Measurements from ENCODE around the gene HTR3E. TPM values are rescaled to one million over a fixed set of nuclear protein-coding genes. Genes with fewer than 3 reads are reported as not detected.
A peak's percentile ranks its signal among the peaks of the same experiment; 100 is the strongest.

The HTR3E gene
- polyA plus RNA-seq, 3 donors = not detected

- DNase-seq = no peak
- Mint-ChIP-seq H3K27ac (no peak overlapping the region), H3K4me1 (peaks cover 4% of the 10 kb centered on the region), H3K4me3 (no peak overlapping the region), H3K9me3 (peaks cover 0 to 5% (median 0%) of the 10 kb centered on the region in 7 donors), H3K36me3 (no peaks in the 10 kb centered on the region), H3K27me3 (ENCODE audit: low read depth in 3 of 3) (peaks cover 2 to 8% (median 5%) of the 10 kb centered on the region in 3 donors)
- Histone ChIP-seq H3K9ac (ENCODE audit: insufficient read depth, low read length, poor library complexity, severe bottlenecking) (no peak overlapping the region), H3K79me2 (ENCODE audit: insufficient read depth, low read length) (no peaks in the 10 kb centered on the region), H4K20me1 (ENCODE audit: insufficient read depth, low read length) (no peaks in the 10 kb centered on the region), H3K27me3 (ENCODE audit: control insufficient read depth in 2 of 2, insufficient read depth in 2 of 2, low read length in 2 of 2) (no peaks in the 10 kb centered on the region), H3K4me1 (ENCODE audit: control insufficient read depth in 1 of 2, insufficient read depth in 2 of 2, low read length in 2 of 2) (no peaks in the 10 kb centered on the region), H3K4me2 (replicated peaks; ENCODE audit: extremely low read depth, low read length, poor library complexity, severe bottlenecking) (no peak overlapping the region), H3K4me3 (replicated peaks in 1 of 3; ENCODE audit: low read depth in 2 of 3, low read length in 3 of 3) (no peak overlapping the region), H3K9me3 (replicated peaks in 1 of 2; ENCODE audit: control insufficient read depth in 1 of 2, insufficient read depth in 1 of 2, low read length in 2 of 2) (no peaks in the 10 kb centered on the region), H3K36me3 (replicated peaks in 1 of 2; ENCODE audit: control insufficient read depth in 1 of 2, insufficient read depth in 2 of 2, low read length in 2 of 2) (no peaks in the 10 kb centered on the region), H3K27ac (ENCODE audit: low read depth in 1 of 2, low read length in 2 of 2) (no peak overlapping the region), H2AFZ (ENCODE audit: insufficient read depth, low read depth, low read length, poor library complexity, severe bottlenecking) (no peak overlapping the region)
- intact Hi-C loops (cut with micrococcal nuclease) = no loop called here
- no peak for TF ChIP-seq CTCF (IDR thresholded peaks at IDR 0.05)
- no CpG with 5 or more reads among the region's 3 CpGs for WGBS (ENCODE audit: insufficient coverage)
These were observed 29.1 kb downstream of the HTR3E start for GRCh38 chr3:184126006-184126405.

- Histone ChIP-seq H3K27ac (ENCODE audit: low read depth in 1 of 2, low read length in 2 of 2) (no peak overlapping the region), H2AFZ (ENCODE audit: insufficient read depth, low read depth, low read length, poor library complexity, severe bottlenecking) (no peak overlapping the region), H3K27me3 (ENCODE audit: control insufficient read depth in 2 of 2, insufficient read depth in 2 of 2, low read length in 2 of 2) (no peaks in the 10 kb centered on the region), H3K4me3 (replicated peaks in 1 of 3; ENCODE audit: low read depth in 2 of 3, low read length in 3 of 3) (no peak overlapping the region), H3K36me3 (replicated peaks in 1 of 2; ENCODE audit: control insufficient read depth in 1 of 2, insufficient read depth in 2 of 2, low read length in 2 of 2) (no peaks in the 10 kb centered on the region), H3K79me2 (ENCODE audit: insufficient read depth, low read length) (no peaks in the 10 kb centered on the region), H3K4me1 (ENCODE audit: control insufficient read depth in 1 of 2, insufficient read depth in 2 of 2, low read length in 2 of 2) (peaks cover 6% of the 10 kb centered on the region in 2 donors), H4K20me1 (ENCODE audit: insufficient read depth, low read length) (no peaks in the 10 kb centered on the region), H3K9me3 (replicated peaks in 1 of 2; ENCODE audit: control insufficient read depth in 1 of 2, insufficient read depth in 1 of 2, low read length in 2 of 2) (no peaks in the 10 kb centered on the region), H3K4me2 (replicated peaks; ENCODE audit: extremely low read depth, low read length, poor library complexity, severe bottlenecking) (no peak overlapping the region), H3K9ac (ENCODE audit: insufficient read depth, low read length, poor library complexity, severe bottlenecking) (no peak overlapping the region)
- DNase-seq = no peak
- Mint-ChIP-seq H3K36me3 (no peaks in the 10 kb centered on the region), H3K4me1 (peaks cover 5% of the 10 kb centered on the region), H3K27ac (no peak overlapping the region), H3K27me3 (ENCODE audit: low read depth in 3 of 3) (peaks cover 0 to 6% (median 0%) of the 10 kb centered on the region in 3 donors), H3K4me3 (no peak overlapping the region), H3K9me3 (peaks cover 0 to 2% (median 0%) of the 10 kb centered on the region in 7 donors)
- intact Hi-C loops (cut with micrococcal nuclease) = no loop called here
- no CpG with 5 or more reads among the region's 2 CpGs for WGBS (ENCODE audit: insufficient coverage)
- TF ChIP-seq CTCF (IDR thresholded peaks at IDR 0.05) = peak; percentile 12
These were observed 32.1 kb downstream of the HTR3E start for GRCh38 chr3:184129012-184129411.

Measured in CD14-positive monocyte (primary cell).